ENCODE results near the gene RNF34. TPM values are rescaled to one million over a fixed set of nuclear protein-coding genes. Genes with fewer than 3 reads are reported as not detected.

Gene RNF34
- total RNA-seq, 6 donors from 2014 or later: 22.1 to 48.2 (median 32.4) TPM

DNA sequence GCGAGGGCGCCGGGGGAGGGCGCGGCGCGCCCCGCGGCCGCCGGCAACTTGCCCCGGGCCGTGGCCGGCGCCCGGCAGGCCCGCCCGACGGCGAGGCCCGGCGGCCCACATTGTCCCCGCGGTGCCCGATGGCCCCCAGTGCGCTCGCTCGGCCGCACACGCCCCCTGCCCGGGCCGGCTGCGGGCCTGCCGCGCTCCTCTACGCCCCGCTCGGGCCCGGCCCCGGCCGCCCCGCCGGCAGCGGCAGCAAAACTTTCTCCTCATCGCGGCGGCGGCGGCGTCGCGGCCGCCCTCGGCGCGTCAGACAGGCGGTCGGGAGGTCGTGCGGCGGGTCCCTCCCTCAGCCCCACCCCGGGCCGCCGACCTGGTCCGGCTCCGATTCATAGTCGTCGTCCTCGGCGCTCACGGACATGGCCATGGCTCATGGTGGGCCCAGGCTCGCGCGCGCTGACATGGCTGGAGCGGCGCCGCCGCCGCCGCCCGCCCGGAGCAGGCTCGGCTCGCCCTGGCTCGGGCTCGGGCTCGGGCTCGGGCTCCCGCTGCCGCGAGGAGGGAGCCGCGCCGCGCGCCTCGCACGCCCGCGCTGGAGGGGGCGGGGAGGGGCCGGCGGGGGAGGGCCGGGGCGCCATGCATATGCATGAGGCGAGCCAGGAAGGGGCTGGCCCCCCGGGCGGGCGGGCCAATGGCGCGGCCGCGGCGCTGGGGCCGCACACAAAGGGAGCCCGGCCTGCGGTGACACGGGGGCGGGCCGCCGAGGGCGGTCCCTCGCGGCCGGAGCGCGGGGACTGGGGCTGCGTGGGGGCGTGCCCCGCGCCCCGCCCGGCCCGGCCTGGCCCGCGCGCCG is 67.1 kb downstream of the RNF34 start:
- H3K36me3 ChIP-seq: no peaks in the 10 kb centered on the region
- H3K4me1 ChIP-seq: peaks cover 17 to 44% (median 38%) of the 10 kb centered on the region in 4 donors
- peak overlapping the region; percentile 75 to 90 (median 84) for H3K27ac ChIP-seq
- DNase-seq (peak; percentile 93 to 99), ATAC-seq (ENCODE audit: low FRiP score in 2 of 2) (peak; percentile 92 to 96)
- H3K4me3 ChIP-seq: peak overlapping the region; percentile 72 to 86 (median 80)
- TF ChIP-seq POLR2A (IDR thresholded peaks at IDR 0.05) (peak in 1 of 4 donors; percentile 50), POLR2AphosphoS5 (IDR thresholded peaks at IDR 0.05) (peak in 1 of 2 donors; percentile 8), EP300 (IDR thresholded peaks at IDR 0.05) (no peak)
- TF ChIP-seq, protein P1, sequence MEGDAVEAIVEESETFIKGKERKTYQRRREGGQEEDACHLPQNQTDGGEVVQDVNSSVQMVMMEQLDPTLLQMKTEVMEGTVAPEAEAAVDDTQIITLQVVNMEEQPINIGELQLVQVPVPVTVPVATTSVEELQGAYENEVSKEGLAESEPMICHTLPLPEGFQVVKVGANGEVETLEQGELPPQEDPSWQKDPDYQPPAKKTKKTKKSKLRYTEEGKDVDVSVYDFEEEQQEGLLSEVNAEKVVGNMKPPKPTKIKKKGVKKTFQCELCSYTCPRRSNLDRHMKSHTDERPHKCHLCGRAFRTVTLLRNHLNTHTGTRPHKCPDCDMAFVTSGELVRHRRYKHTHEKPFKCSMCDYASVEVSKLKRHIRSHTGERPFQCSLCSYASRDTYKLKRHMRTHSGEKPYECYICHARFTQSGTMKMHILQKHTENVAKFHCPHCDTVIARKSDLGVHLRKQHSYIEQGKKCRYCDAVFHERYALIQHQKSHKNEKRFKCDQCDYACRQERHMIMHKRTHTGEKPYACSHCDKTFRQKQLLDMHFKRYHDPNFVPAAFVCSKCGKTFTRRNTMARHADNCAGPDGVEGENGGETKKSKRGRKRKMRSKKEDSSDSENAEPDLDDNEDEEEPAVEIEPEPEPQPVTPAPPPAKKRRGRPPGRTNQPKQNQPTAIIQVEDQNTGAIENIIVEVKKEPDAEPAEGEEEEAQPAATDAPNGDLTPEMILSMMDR (IDR thresholded peaks at IDR 0.05): no peak
- 0 to 1% methylated on average over 6 to 38 of the region's 139 CpGs for WGBS, 2 donors
- no peaks in the 10 kb centered on the region for H3K27me3 ChIP-seq
- no peaks in the 10 kb centered on the region for H3K9me3 ChIP-seq

DNA sequence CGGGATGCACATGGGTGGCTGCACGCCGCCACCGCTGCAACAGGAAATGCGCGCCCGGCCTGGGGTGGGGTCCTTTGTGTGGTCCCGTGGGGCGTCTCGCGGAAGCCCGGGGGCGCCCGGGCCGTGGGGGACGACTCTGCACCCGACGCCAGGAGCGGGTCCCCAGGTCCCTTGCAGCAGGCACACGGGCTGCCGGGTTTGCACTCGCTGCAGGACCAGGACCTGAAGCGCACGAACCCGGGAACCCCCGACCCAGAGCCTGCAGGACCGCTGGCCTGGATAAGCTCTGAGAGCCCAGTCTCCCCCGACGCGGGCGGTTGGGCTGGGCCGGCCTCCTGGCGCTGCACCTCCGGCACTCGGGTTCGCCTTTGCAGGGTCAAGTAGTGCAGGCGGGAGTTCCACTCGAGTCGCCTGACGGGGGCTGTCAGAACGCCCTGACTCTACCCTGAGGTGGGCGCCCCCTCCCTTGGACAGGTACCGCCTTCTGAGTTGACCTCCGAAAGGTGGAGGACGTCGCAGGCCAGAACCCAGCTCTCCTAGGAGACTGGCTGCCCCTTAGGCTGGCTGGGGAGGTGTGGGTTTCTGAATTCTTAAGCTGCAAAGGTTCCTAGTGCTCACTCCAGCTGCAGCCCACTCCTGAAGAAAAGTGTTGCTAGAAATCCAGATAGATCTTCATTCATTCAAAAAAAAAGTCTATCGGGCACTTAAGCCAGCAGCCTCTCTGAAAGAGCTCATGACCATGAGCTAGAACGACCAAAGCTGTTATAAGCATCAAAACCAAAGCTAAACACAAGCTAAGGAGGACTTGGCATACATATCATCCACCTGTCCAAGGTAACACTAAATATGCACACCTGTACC is 68.0 kb downstream of the RNF34 start:
- no peaks in the 10 kb centered on the region for H3K9me3 ChIP-seq
- ATAC-seq (ENCODE audit: low FRiP score in 2 of 2) (peak; percentile 32 to 51), DNase-seq (no peak)
- no peaks in the 10 kb centered on the region for H3K36me3 ChIP-seq
- WGBS, 2 donors: 16 to 59% methylated on average over 2 to 20 of the region's 48 CpGs
- TF ChIP-seq POLR2A (IDR thresholded peaks at IDR 0.05) (no peak), POLR2AphosphoS5 (IDR thresholded peaks at IDR 0.05) (no peak), EP300 (IDR thresholded peaks at IDR 0.05) (no peak)
- TF ChIP-seq, protein P1 (IDR thresholded peaks at IDR 0.05): no peak
- H3K27ac ChIP-seq: peak overlapping the region in 3 of 4 donors; percentile 11 to 69 (median 39)
- peak overlapping the region; percentile 36 to 86 (median 80) for H3K4me3 ChIP-seq
- peaks cover 19 to 49% (median 42%) of the 10 kb centered on the region in 4 donors for H3K4me1 ChIP-seq
- H3K27me3 ChIP-seq: no peaks in the 10 kb centered on the region

DNA sequence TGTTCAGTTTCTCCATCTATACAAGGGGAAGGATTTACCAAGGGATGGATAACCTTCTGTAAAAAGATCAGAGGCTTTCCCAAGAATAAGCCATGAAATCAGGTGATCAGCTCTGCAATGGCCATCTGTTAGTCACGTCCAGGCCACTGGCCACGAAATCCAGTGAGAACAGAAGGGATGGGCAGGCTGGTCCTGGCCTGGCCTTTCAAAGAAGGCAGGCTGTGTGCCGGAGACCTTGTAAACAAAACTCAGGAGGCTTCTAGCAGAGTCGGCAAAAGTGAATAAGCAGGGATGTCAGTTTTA is 68.5 kb downstream of the RNF34 start:
- 60 to 74% methylated on average over 4 of the region's 4 CpGs for WGBS, 2 donors

DNA sequence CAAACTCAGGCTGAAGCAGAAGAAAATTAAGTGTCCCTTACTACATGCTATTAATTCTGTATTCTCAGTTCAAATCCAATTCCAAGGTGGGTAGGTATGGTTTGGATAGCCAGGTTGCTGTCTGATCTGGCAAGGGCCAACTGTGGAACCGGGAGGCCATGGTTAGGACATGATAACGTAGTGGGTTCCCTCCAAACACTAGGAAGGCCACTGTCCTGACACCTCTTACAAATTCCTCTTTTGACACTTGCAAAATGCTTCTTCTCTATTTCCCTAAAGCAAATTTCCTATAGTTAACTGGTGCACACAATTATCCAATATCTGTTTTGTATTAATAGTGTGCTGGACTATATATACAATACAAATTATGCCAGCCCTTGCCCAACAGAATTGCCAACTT is 70.8 kb downstream of the RNF34 start:
- no peaks in the 10 kb centered on the region for H3K9me3 ChIP-seq
- H3K27me3 ChIP-seq: no peaks in the 10 kb centered on the region
- DNase-seq (no peak), ATAC-seq (ENCODE audit: low FRiP score in 2 of 2) (no peak)
- peaks cover 15 to 46% (median 33%) of the 10 kb centered on the region in 4 donors for H3K4me1 ChIP-seq
- WGBS, 2 donors: 65 to 83% methylated on average over 2 of the region's 2 CpGs
- no peak overlapping the region for H3K4me3 ChIP-seq
- peak overlapping the region in 1 of 4 donors; percentile 43 for H3K27ac ChIP-seq
- TF ChIP-seq POLR2A (IDR thresholded peaks at IDR 0.05) (no peak), EP300 (IDR thresholded peaks at IDR 0.05) (no peak), POLR2AphosphoS5 (IDR thresholded peaks at IDR 0.05) (no peak)
- TF ChIP-seq, protein P1 (IDR thresholded peaks at IDR 0.05): no peak
- H3K36me3 ChIP-seq: no peaks in the 10 kb centered on the region

More for the DNA sequence above, 68.5 kb downstream of the RNF34 start:
- Histone ChIP-seq H3K4me3 (no peak overlapping the region), H3K36me3 (no peaks in the 10 kb centered on the region), H3K9me3 (no peaks in the 10 kb centered on the region), H3K27ac (no peak overlapping the region), H3K27me3 (no peaks in the 10 kb centered on the region), H3K4me1 (peaks cover 19 to 50% (median 42%) of the 10 kb centered on the region in 4 donors)
- no peak for ATAC-seq (ENCODE audit: low FRiP score in 2 of 2)
- DNase-seq: no peak
- no peak for TF ChIP-seq EP300 (IDR thresholded peaks at IDR 0.05)
- TF ChIP-seq, protein P1 (IDR thresholded peaks at IDR 0.05): no peak
- no peak for TF ChIP-seq POLR2A (IDR thresholded peaks at IDR 0.05)
- TF ChIP-seq POLR2AphosphoS5 (IDR thresholded peaks at IDR 0.05): no peak
